Measurements from ENCODE around the gene CHD9.
A peak's percentile ranks its signal among the peaks of the same experiment; 100 is the strongest.
"Not testable (repeated sequence)": the region's sequence is repeated elsewhere in the genome, so short reads cannot be mapped to it uniquely, and the experiment has no call there.

Gene CHD9

DNA sequence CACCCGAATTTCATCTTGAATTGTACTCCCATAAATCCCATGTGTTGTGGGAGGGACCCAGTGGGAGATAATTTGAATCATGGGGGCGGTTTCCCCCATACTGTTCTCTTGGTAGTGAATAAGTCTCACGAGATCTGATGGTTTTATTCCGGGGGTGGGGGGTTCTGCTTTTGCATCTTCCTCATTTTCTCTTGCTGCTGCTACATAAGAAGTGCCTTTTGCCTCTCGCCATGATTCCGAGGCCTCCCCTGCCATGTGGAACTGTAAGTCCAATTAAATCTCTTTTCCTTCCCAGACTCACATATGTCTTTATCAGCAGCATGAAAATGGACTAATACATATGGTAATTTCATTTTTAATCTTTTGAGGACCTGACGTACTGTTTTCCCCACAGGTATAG lies 20.7 kb downstream of the CHD9 start:
- DNase-seq: not testable (repeated sequence)

DNA sequence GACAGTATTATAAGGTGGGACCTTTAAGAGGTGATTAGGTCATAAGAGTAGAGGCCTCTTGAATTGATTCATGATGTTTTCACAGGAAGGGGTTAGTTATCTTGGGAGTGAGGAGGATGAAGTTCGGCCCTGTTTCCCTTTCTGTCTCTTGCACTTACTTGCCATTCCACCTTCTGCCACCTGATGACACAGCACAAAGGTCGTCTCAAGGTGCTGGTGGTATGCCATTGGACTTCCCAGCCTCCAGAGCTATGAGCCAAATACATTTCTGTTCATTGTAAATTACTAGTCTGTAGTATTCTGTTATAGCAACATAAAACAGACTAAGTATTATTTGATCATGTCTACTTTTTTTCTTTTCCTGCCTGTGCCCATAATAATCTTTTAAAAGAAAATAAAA lies 23.5 kb downstream of the CHD9 start:
- DNase-seq: no peak

DNA sequence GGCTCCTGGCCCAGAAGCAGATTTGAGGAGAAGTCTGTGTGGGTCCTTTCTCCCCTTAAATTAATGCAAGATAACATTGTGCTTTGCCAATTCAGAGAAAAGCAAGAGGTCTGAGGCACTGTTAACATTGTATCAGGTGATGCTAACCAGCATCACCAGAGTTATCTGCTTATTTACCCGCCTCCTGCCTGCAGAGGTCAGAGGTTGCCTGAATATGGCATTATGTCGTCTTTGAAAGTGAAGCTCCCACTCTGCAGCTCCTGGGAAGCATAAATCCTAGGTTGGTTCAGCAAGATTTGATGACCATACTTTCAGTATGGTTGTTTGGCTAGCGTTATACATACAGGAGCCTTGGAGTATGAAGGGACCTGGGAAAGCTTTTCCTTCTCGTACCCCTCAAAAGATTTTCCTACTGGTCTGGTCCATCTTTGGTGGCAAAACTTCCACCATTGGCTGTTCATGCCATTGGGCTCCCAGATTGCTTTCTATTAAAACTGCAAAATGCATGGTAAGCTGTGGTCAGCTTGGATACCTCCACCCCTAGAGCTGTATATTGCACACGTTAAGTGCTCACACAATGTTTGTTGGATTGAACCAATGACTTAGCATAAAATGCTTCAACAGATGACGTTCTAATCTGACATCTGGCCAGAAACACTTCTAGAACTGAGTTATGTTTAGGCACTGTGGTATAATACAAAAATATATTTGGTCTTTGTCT lies 24.1 kb downstream of the CHD9 start:
- no peak for DNase-seq

DNA sequence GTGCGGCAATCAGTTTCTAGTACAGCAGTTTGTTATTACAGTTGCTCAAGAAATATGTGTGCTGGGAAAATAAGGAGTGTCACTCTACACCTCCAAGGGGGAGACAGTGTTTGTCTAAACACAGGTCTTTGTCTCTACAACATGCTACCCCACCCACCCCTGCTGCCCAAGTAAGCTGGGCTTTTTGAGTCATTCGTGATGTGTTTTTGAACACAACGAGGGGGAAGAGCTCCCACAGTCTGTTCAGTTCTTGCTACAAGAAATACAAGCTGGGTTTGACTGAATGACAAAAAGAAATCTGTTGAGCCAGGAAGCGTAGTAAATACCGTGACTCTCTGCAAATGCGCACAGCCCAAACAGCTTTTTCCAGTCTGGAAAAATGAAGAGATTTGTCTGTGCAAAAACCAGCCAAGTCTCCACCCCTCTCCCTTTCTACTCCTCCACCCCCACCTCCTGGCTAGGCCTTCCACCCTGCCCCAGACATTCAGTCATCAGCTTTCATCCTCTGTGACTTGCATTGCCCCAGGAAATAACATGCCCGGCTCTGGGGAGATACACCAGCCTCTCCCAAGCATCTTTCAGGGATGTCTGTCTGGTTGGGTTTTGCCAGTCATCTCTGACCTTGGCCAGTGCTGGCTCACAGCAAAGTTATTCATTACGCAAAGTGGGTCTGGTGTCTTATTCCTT lies 25.7 kb downstream of the CHD9 start:
- DNase-seq: peak; percentile 33

DNA sequence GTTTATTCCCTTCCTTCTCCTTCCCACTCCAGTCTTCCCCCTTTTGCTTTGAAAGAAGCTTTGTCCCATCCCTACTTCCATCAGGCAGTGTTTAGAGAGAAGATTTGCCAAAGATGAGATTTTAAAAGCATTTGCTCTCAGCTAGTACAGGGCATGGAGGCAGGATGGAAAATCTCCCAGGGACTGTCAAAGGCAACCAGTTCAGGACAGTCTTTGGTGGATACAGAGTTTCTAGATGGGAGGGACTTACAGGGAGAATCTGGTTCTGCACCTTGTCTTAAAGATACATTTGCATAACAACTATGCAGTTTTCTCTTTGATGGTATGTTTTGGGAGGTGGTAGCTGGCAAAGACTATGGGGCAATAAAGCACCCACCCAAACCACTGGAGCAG lies 26.2 kb downstream of the CHD9 start:
- DNase-seq: no peak

DNA sequence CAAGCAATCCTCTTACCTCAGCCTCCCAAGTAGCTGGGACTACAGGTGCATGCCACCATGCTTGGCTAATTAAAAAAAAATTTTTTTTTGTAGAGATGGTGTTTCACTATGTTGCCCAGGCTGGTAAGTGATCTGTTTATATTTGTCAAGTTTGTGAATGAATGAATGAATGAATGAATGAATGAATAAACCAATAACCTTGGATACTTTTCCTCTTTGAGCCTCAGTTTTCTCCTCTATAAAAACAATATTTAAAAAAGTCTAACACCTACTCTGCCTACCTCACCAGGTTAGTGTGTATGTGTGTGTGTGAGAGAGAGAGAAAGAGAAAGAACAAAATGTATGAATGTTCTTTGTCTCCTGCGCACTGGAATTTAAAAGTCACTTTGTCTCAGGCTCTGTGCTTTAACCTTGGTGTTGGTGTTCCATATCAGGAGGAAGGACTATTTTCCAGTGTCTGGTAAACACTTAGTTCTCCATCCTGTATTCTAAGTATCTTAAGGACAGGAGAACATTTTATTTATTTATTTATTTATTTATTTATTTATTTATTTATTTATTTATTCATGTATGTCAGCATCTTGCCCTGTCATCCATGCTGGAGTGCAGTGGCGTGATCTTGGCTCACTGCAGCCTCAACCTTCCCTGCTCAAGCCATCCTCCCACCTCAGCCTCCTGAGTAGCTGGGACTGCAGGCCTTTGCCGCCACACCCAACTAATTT lies 27.1 kb downstream of the CHD9 start:
- DNase-seq: no peak

DNA sequence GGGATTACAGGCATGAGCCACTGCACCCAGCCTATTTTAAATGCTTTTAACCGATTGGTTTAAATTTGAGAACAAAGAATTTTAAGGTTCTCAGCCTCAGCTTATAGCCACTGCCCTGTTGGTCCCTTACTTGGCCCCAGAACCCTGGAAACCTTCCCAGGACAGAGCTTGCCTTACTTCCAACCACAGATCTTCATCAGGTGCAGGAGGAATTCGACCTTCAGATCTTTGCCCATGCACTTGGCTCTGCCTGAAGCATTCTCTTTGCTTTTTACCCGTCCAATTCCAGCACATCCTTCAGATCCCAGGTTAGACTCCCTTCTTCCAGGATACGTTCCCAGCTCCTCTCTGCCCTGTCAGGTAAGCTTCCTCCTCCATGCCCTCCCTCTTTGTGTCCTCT lies 27.7 kb downstream of the CHD9 start:
- DNase-seq: no peak

DNA sequence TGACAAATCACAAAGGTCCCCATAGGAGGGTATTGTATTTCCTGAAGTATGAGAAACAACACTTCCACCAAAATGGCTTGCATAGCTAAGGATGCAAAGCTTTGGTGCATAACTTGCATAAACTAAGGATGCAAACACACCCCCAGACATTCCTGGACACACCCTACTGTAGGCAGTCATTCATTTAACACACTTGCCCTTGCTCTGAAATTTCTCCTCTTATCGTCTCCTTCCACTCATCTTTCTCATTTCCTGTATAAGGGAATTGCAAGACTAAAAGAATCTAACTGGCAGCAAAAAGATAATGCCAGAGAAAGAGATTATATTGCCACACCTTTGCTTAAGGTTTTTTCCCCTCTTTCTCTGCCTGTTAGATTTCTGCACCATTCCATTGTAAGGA lies 28.3 kb downstream of the CHD9 start:
- no peak for DNase-seq

DNA sequence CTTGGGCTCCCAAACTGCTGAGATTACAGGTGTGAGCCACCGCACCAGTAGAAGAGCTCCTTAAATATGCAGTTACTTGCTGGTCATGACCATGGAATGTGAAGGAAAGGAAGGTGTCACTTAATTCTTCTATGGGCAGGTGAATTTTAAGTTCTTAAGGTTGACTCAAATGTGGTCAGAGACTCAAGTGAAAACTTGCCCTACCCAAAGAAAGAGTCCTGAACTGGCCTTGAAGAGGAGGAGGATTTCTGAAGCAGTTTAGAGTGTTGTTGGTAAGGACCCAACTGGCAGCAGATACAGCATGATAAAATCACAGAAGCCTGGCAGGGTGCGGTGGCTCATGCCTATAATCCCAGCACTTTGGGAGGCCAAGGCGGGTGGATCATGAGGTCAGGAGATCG lies 29.4 kb downstream of the CHD9 start:
- no peak for DNase-seq

DNA sequence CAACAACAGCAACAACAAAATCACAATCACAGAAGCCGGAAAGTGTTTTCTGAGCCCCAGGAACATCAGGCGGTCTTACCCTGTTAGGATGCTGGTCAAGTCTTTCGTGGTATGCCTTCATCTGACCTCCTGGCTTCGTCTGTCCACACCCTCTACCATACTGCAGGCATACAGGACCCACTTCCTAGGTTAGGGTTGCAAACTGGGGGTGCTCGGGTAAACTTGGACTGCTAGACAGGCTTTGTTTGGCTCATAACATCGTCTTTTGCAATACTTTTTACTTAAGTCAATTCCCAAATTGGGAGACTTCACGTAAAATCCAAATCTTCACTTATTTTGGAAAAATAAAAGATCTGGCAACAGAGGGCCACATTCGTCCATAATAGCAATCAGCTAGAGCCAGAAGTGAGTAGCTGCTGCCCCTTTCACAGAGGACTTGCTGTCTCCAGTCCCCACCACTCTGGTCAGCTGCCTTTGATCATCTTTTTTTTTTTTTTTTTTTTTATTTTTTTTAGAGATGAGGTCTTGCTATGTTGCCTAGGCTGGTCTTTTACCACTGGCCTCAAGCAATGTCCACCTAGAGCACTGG lies 30.0 kb downstream of the CHD9 start:
- DNase-seq: no peak

DNA sequence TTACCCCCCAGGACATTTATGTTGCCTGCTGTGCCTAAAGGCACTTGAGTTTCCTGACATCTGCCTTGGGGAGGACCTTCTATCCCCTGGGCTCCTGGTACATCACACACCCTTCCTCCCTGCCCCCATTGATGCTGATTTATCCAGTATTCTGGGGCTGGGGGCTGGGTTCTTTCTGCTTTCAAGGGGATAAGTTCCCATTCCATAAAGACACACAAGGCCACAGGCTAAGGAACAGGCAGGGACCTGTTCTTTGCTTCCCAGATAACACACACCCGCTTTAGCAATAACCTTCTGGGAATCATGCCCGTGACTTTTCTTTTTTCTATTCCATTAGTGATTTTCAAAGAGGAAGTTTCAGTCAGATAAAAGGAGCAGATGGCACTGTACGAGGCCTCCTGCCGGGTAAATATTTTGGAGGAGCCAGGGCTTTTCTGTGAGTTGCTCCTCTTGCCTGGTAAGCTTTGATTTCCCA lies 30.6 kb downstream of the CHD9 start:
- no peak for DNase-seq

DNA sequence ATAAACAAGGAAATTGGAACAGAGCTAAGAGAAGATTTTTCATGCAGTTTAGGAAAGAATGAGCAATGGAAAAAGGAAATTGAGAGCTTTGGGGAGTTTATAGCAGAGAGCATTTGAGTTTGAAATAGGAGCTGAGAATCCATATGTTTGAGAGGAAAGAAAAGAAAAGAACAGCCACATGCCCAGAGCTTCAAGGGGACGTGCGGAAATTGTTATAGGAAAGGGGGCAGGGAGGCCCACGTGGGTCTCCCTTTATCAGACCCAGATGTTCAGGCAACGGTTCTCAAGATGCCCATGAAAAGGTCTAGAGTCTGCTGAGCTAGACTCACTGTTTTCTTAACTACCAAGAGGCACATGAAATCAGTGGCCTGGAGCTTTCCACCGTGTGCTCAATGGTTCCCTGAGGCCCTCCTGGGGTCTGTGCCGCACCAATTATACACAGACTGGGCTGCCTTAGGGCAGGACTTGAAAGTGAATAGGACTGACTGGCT lies 31.2 kb downstream of the CHD9 start:
- no peak for DNase-seq

DNA sequence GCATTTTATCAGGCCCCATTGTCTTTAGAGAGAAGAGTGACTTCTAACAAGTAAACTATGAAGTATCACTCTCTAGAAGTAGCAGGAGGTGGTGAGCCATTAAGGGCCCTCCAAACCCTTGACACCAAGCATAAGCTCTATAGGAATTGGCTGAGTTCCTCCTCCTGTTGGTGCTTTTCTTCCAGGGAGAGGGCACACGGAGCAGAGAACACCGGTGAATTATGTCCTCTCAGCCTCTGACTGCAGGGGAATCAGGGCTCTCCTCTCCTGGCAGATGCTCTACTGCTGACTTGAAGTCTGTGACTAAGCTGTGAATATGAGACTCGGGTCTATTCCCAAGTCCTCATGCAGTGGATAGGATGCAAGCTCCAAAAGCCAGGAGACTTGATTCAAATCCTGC lies 32.3 kb downstream of the CHD9 start:
- no peak for DNase-seq

DNA sequence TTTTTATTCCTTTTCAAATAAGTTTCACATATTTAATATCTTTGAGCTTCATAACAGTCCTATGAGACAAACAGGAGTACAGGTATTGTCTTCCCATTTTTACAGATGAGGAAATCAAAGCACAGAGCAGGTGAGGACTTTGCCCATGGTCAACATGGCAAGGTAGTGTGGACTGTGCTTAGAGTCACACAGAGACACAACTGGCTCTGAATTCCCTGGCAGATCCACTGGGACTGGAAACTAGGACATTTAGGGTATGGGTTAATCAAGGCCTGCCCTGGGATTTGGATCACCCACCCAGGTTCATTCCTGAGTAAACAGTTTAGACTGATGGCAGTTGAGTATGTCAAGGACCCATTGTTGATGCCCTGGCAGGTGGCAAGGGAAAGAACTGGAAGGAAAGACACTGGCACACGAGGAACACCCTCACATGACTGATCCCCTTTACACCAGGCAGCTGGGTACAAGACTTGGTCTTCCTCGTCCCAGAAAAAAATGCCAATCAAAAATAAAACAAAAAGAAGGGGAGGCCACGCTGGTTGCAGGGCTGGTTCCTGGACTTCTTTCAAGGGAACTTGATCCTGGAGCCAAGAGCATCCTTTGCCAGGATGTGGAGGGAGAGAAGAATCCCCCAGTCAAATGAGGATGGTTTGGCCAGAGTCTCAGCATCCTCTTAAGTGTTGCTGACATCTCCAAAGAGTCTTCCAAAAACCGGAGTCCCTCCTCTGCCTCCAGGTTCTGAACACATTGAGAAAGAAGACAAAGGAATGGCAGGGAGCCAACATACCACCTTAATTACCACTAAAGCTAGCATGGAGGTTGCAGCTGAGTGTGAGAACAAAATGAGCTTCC lies 34.9 kb downstream of the CHD9 start:
- no peak for DNase-seq

DNA sequence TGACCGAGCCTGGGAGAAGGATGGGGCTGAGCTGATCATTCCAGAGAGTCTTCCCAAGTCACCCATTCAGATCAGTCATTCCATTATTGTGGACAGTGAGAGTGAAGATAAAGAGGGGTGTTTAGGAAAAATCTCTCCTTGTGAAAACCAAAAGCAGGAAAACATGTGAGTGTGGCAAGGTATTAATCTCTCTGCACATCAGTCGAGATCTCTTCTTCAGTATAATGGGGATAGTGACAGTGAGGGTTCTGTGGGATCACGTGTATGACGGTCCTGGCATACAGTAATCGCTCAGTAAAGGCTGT lies 35.4 kb downstream of the CHD9 start:
- no peak for DNase-seq

DNA sequence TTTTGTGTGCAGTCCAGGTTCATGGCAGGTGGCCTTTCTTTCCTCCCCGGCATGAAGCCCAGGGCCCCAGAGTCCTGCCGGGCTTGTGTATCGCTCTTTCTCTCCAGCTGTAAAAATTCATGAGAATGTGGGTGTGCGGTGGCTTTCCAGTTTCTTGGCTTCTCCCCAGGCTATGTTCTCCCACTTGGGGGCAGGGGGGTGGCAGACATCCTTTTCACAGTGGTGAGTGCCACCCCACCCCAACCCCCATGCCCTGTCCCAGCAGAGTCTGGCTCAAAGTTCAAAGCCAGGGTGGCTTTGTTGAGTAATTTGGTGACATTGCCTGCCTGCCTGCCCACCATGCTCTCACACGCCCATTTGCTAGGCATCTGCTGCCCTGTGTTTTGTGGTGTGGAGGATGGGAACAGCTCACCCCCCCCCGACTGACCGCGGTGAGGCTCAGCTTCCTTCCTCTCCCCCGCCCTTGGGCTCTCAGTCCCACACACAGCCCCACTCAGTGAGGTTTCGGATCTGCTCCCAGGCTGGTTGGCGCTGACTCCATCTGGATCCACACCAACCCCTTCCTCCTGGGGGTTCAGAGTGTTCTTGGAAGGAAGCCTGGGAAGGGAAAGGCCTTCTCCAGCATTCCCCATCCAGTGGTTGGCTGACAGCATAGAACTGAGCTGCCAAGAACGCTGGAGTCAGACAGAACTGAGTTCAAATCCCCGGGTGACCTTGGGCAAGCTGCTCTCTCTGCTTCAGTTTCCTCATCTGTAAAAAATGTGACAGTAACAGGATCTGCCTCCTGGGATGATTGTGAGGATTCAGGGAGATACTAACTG lies 36.0 kb downstream of the CHD9 start:
- DNase-seq: peak; percentile 63

DNA sequence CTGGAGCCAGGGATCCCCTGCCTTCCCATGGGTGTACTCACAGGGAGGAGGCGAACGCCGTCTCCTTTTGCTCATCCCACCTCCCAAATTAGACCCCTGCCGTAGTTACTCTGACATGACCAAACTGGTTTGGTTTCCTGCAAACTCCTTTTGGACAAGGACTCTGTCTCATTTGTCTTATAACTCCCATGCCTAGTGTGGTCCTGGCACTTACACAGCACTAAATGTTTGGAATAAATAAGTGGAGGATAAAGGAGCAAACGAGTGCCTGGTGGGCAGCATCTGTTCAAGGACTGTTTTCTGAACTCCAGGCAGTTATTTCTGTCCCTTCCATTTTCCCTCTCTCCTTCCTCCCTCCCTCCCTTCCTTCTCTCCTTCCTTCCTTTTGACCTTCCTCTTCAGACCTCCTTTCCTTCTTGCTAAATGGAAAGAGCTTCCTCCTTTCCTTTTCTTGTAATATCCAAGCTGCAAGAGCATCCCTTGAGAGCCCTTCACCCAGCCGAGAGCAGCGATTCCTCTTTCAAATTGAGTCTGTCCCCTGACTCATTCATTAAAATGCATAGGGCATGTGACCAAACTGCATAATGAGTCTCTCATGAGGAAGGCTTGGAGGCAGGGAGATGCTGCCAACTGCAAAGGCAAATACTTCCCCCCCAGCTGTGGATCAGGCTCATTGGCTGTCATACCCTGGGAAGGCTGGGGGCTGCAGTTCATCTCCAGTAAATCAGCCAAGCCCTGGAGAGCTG lies 36.8 kb downstream of the CHD9 start:
- peak; percentile 17 for DNase-seq

DNA sequence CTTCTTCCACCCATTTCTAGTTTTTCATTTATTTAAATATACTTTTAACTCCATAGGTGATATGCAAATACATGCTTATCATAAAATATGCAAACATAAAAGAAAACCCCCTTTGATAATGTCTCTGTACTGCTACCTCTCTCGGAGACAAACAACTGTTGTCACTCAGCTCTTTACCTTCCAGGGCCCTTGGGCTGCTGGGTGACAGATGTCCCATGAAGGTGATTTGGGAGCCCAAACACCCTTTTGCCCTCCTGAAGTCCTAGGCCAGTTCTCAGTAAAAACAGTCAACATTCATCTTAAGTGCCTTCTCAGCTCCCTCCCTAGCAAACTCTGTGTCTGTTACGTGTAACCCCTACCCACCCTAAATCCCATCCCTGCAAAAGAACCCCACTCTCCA lies 37.5 kb downstream of the CHD9 start:
- DNase-seq: no peak

DNA sequence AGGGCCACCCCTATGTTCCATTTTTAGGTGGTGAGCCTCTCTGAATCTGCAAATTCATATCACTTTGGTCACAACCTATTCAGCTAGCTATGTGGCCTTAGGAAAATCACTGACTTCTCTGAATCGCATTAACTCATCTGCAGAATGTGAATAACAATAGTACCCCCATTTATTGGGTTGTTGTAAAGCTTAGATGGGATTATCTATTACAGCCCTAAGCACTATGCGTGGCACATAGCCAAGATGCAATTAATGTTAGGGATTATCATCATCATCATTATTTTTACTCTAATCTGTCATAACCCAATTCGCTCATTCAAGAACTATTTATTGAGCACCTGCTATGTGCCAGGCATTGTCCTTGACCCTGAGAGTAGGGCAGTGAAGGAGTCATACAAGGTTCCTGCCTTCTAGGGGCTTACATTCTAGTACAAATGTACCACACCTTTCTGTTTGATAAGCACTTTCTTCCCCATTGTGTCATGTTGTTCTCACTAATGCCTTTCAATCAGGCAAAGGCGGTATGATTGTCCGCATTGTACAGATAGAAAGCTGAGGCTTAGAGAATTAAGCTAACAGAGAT lies 38.5 kb downstream of the CHD9 start:
- DNase-seq: no peak

DNA sequence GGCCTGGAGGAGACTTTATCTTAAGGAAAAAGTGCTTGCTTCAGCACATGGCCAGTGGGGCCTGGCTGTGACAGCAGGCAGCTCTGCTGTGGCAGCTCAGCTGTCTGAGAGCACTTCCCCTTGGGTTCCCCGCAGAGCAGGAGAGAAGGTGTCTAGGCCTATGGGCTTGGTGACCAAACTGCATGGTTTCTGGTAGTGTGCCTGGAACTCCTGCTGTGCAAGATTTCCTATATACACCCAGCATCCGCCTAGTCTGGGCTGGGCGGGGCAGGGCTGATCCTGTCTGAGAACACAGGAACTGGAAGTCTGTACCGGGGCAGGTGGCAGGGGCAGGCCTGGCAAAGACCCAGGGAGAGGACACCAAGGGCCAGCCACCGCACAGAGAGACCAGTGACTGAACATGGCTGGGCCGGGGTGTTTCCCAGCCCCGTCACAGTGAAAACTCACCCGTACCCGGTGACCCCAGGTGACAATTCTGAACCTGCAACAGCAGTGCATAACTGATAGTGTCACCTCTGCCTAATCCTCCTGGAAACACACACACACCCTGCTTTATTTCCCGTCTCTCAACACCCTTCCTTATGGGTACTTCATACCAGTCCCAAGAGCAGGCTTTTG lies 39.3 kb downstream of the CHD9 start:
- no peak for DNase-seq

Measured in GOT3 (cell line).